Activated CD8-positive, alpha-beta memory T cell treated with anti-CD3 and anti-CD28 coated beads, Interleukin-2, amount 50 U/mL, for 24 hours (primary cell): ENCODE data around the gene CPNE4.
"Not testable (repeated sequence)": the region's sequence is repeated elsewhere in the genome, so short reads cannot be mapped to it uniquely, and the experiment has no call there.

Source experiments
- DNase-seq: peaks from one replicate; pipeline ENCODE4 v3.0.0-alpha.2; 2020; ENCODE audit errors: extremely low read depth

CPNE4 gene

GRCh38 chr3:132016061-132017041, 18.5 kb downstream of the CPNE4 start:
- DNase-seq, result no peak

DNA sequence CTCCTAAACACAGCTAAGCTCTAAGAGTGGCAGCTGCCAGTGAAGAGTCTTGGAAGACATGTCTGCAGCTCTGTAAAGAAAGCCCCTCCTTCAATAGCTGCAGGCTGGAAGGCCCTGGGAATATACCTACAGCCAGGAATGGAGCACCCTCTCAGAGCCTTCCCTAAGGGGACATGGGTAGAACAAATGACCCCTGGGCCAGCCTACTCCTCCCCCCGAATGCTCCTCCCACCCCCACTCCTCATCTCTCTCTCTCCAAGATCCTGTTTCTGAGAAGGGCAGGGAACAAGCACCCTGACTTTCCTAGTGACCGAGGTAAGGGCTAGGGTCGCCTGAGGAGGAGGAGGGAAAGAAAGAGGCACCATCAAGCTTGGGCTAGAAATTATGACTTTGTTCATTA, 20.7 kb downstream of the CPNE4 start:
- no peak for DNase-seq

DNA sequence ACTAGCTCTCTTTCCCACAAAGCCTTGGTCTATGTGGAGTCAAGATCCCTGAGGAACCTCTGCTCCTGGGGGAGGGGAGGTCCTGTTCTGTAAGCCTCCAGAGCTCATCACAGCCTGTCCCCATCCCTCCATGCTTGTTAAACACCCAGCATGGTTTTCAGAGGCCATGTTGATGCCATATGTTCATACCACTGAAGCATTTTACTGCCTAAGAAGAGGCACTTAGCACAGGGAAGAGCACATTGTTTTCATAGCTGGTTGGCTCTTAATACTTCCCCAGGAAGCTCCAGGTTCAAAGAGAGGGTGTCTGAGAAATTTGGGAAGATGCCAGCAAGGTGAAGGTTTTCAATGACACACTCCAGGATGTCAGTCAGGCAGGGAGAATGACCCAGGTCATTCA, 25.6 kb downstream of the CPNE4 start:
- DNase-seq, result no peak

DNA sequence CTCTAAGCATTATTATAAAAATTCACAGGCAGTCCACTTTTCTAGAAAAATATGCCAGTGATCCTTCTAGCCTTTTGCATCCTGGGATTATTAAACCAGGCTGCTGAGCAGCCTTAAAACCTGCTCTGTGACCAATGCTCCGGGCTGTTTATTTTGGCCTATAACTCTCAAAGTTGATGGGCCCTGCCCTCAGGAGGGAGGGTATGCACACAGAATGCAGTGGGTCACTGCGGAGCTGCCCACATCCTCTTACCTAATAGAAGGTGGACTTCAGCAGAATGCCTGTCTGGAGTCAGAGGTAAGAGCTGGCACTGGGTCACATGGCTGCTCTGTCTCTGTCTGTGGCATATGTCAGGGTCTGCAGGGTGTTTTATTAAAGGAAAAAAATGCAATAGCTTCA, 26.0 kb downstream of the CPNE4 start:
- DNase-seq, result no peak

GRCh38 chr3:132007617-132008016, 27.2 kb downstream of the CPNE4 start:
- DNase-seq, result no peak

DNA sequence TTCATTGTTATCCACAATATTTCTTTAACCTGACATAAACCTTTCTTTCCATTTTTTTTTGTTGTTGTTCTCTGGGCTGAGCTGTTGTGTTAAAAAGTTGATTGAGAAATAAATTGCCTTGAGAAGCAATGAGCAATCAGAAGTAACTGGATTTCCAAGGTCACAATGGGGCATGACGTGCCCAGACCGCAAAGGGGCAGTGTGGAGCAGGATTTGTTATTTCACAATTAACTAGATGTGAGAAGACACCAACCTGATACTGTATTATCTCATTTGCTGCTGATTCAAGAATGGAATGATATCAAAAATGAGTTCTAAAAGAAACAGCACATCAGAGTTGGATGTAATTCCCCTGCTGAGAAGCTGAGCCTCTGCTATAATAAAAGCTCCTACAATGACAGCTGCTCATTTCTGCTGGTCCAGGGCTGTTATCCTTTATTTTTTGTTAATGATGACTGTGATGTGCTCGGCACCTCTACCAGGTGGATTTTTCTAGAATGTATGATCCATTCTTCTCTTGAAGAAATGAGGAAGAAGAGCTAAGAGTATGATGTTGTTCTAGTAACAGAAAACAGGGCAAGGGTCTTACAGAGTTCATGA, 28.1 kb downstream of the CPNE4 start:
- DNase-seq, result no peak

DNA sequence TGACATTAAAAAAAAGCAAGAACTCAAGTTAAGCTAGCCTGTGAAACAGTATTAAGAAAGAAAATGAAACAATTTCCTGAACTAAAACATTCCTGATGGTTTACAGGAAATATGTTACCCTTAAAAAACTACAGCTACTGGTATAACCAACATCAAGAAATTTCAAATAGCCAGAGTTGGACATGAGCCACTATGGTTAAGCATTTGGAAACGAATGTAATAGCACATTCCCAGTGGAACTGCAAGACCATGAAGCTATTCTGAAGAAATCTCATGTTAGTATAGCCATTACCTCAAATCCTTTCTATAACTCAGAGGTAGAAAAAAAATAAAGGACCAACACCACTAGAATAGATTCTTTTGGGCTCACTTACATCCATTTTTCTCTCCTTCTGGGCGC, 30.2 kb downstream of the CPNE4 start:
- DNase-seq, result no peak

GRCh38 chr3:132003685-132004084, 31.1 kb downstream of the CPNE4 start:
- no peak for DNase-seq

GRCh38 chr3:132001999-132002398, 32.8 kb downstream of the CPNE4 start:
- no peak for DNase-seq

- DNase-seq, result no peak
These were observed 33.8 kb downstream of the CPNE4 start for GRCh38 chr3:132001036-132001435.

- no peak for DNase-seq
These were observed 36.8 kb downstream of the CPNE4 start for GRCh38 chr3:131998027-131998426.

DNA sequence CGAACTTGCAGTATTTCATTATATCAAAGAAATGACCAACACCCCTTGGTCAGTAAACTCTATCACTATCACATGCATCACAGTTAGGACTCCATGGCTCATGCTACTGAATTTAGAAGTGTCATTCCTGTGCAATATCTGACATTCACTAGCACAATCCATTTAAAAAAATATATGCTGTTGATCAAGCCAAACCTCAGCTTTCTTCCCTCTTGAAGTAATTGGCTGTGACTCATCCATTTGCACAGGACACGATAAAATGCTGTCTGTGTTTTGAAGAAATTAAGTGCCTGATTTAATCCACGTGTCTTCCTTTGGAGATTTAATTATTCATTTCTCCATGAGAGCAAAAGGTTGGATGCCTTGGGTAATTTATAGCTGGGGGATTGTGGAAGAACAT, 38.9 kb downstream of the CPNE4 start:
- no peak for DNase-seq

- no peak for DNase-seq
These were observed 45.5 kb downstream of the CPNE4 start for GRCh38 chr3:131989318-131989717.

- no peak for DNase-seq
These were observed 46.6 kb downstream of the CPNE4 start for GRCh38 chr3:131988209-131988608.

DNA sequence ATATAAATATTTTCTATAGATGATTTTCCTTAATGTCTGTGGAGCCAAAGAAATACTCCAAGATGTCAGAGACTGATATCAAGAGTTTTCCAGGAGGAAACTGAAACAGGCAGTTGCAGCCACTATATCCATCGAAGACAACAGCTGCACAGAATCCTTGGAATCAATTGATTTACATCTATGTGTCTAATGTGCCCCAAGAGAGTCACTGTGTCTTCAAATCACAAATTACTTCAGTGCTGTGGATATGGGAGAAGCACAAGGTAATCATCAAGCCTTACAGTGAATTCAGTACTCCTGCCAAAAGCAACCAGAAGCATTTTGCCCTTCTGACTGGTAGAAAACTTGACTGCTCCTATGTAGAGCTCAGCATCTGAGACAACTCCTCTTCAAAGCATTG, 51.1 kb downstream of the CPNE4 start:
- no peak for DNase-seq

DNA sequence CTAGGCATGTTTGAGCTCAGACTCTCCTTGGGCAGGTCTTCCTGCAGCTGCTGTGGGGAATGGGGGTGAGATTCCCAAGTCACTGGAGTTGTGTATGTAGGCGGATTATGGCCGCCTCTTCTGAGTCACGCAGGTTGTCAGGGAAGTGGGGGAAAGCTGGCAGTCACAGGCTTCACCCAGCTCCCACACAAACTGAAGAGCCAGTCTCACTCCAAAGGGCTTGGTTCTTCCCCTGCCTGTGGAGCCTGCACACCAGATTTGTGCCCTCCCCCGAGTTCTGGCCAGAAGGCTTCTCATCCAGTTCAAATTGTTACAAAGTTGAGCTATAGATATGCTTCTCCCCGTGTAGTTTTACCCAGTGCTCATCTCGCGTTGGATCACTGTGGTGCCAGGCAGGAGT, 53.5 kb downstream of the CPNE4 start:
- DNase-seq, result no peak

DNA sequence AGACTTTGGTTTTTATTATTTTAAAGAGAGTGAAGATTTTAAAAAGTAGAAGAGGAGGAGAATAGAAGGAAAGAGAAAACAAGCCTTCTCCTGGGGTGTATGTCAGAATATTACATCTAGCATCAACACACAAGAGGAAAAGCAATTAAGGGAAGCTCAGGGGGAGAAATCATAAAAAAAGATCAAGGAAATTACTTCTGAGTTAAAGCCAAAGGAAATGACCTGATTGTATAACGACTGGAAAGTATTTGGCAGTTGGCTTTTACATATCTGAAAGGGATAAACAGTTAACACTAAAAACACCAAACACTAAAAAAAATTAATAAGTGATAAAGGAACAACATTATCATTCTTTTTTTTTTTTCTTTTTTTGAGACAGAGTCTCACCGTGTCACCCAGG, 58.4 kb downstream of the CPNE4 start:
- no peak for DNase-seq

- no peak for DNase-seq
These were observed 59.8 kb downstream of the CPNE4 start for GRCh38 chr3:131975047-131975446.

- DNase-seq, result no peak
These were observed 61.1 kb downstream of the CPNE4 start for GRCh38 chr3:131973731-131974130.

- no peak for DNase-seq
These were observed 62.3 kb downstream of the CPNE4 start for GRCh38 chr3:131972550-131972949.

DNA sequence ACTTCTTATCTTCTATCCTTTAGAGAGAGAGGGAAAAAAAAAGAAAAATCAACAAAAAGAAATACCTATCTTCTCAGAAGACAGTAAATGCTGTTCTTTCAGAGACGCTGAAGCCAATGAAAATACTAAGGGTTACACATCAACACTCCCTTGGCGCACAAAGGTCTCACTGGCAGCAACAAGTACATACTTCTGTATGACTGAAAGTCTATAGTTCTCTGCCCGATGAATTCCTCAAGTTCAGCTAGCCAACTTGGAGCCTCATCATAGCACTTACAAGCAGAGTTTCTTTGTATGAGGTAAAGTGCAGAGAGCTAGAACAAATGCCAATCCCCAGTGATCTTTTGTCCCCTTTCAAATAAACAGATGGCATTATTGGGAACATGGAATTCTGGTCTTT, 62.7 kb downstream of the CPNE4 start:
- DNase-seq, result no peak

GRCh38 chr3:131963442-131963841, 71.4 kb downstream of the CPNE4 start:
- not testable (repeated sequence) for DNase-seq

GRCh38 chr3:131962982-131963381, 71.8 kb downstream of the CPNE4 start:
- no peak for DNase-seq
